Ascending aorta (tissue), 2 donors: Measurements from ENCODE around the gene CSTB. TPM values are rescaled to one million over a fixed set of nuclear protein-coding genes. Genes with fewer than 3 reads are reported as not detected.
A peak's percentile ranks its signal among the peaks of the same experiment; 100 is the strongest.
"Not testable (repeated sequence)": the region's sequence is repeated elsewhere in the genome, so short reads cannot be mapped to it uniquely, and the experiment has no call there.

ENCODE experiments used
- DNase-seq, 2 donors: peaks; one replicate each; pipeline ENCODE4 v3.0.0-alpha.2; 2019; ENCODE audit warnings: low spot score in 2 of 2
- H3K27ac ChIP-seq, 2 donors: fragments of 200-600 bp; sonication (generic); one replicate each; pipeline ENCODE4 v1.5.1; 2016 to 2017; ENCODE audit warnings: mild to moderate bottlenecking in 1 of 2
- H3K27me3 ChIP-seq: fragments of 200-600 bp; sonication (generic); one replicate; pipeline ENCODE4 v1.5.1; 2017
- H3K36me3 ChIP-seq, 2 donors: fragments of 200-600 bp; sonication (generic); one replicate each; pipeline ENCODE4 v1.5.1; 2016
- H3K4me1 ChIP-seq, 2 donors: fragments of 200-600 bp; sonication (generic); one replicate each; pipeline ENCODE4 v1.5.1; 2016 to 2017; ENCODE audit warnings: mild to moderate bottlenecking in 1 of 2
- H3K4me3 ChIP-seq, 2 donors: fragments of 200-600 bp; sonication (generic); one replicate each; pipeline ENCODE4 v1.5.1; 2016 to 2017; ENCODE audit warnings: mild to moderate bottlenecking in 1 of 2
- H3K9me3 ChIP-seq, 2 donors: fragments of 200-600 bp; sonication (generic); one replicate each; pipeline ENCODE4 v1.5.1; 2016
- CTCF ChIP-seq, 3 experiments: fragments of 200-600 bp in 2 of 3; fragments of 450-650 bp in 1 of 3; sonication (generic) in 2 of 3; IDR thresholded peaks; one replicate each; pipeline ENCODE4 v1.5.1; 2016 to 2019; ENCODE audit warnings: antibody characterized with exemption in 3 of 3, mild to moderate bottlenecking in 1 of 3, moderate library complexity in 1 of 3
- intact Hi-C: fragments of 100-400 bp; cut with DNase I; formaldehyde crosslinking; loops from one replicate; pipeline ENCODE4 v1.15.1; 2023
- total RNA-seq: library from RNA; depleted of rRNA; stranded (reverse); fragments of >200 nt; gene quantifications from one replicate; pipeline ENCODE4 v1.1.0, GENCODE V29; 2016

Gene CSTB
- total RNA-seq = 8.7 TPM

GRCh38 chr21:43775795-43776430, at the start of gene CSTB:
TSS of gene CSTB (minus strand) at chr21:43776308. CDS start at chr21:43776269, 39 bp downstream.
- intact Hi-C loops = loop anchor here (1.0 to 5.0 kb wide), 4 partner anchors 13 to 117 kb away; partner anchors contain the start of genes HSF2BP, RRP1 and RRP1B
- H3K4me1 ChIP-seq = peaks cover 0 to 12% of the 10 kb centered on the region in 2 donors
- H3K27me3 ChIP-seq = no peaks in the 10 kb centered on the region
- peaks cover 17 to 24% of the 10 kb centered on the region in 2 donors for H3K36me3 ChIP-seq
- H3K27ac ChIP-seq = peak within 1 kb of the TSS; percentile 88 to 93
- H3K9me3 ChIP-seq = no peaks in the 10 kb centered on the region
- DNase-seq = peak; percentile 47 to 86
- peak within 1 kb of the TSS; percentile 79 for H3K4me3 ChIP-seq
- no peak for TF ChIP-seq CTCF (IDR thresholded peaks at IDR 0.05)

GRCh38 chr21:43825242-43825935, 49.3 kb upstream of the CSTB start:
- DNase-seq = no peak

GRCh38 chr21:43824333-43825241, 48.5 kb upstream of the CSTB start:
- Histone ChIP-seq H3K4me3 (no peak overlapping the region), H3K36me3 (no peaks in the 10 kb centered on the region), H3K9me3 (no peaks in the 10 kb centered on the region), H3K27ac (no peak overlapping the region), H3K27me3 (no peaks in the 10 kb centered on the region), H3K4me1 (no peaks in the 10 kb centered on the region)
- DNase-seq = no peak
- TF ChIP-seq CTCF (IDR thresholded peaks at IDR 0.05) = no peak
- intact Hi-C loops = no loop called here

More at GRCh38 chr21:43825242-43825935, 49.3 kb upstream of the CSTB start:
- no peaks in the 10 kb centered on the region for H3K9me3 ChIP-seq
- no peaks in the 10 kb centered on the region for H3K27me3 ChIP-seq
- H3K27ac ChIP-seq = no peak overlapping the region
- no peaks in the 10 kb centered on the region for H3K36me3 ChIP-seq
- no peak for TF ChIP-seq CTCF (IDR thresholded peaks at IDR 0.05)
- intact Hi-C loops = no loop called here
- no peaks in the 10 kb centered on the region for H3K4me1 ChIP-seq
- H3K4me3 ChIP-seq = no peak overlapping the region

GRCh38 chr21:43822741-43823140, 46.6 kb upstream of the CSTB start:
- H3K27me3 ChIP-seq, H3K4me3 ChIP-seq, H3K4me1 ChIP-seq, DNase-seq, H3K9me3 ChIP-seq, intact Hi-C loops, H3K27ac ChIP-seq, H3K36me3 ChIP-seq: not testable (repeated sequence)

- H3K27me3 ChIP-seq, H3K4me3 ChIP-seq, intact Hi-C loops, DNase-seq, H3K9me3 ChIP-seq, H3K27ac ChIP-seq, H3K4me1 ChIP-seq, H3K36me3 ChIP-seq: not testable (repeated sequence)
Measured at GRCh38 chr21:43822166-43822565, 46.1 kb upstream of the CSTB start.

GRCh38 chr21:43820466-43820865, 44.4 kb upstream of the CSTB start:
- H3K4me3 ChIP-seq = no peak overlapping the region
- no peaks in the 10 kb centered on the region for H3K4me1 ChIP-seq
- intact Hi-C loops = no loop called here
- DNase-seq = no peak
- TF ChIP-seq CTCF (IDR thresholded peaks at IDR 0.05) = no peak
- H3K27ac ChIP-seq = no peak overlapping the region
- no peaks in the 10 kb centered on the region for H3K9me3 ChIP-seq
- no peaks in the 10 kb centered on the region for H3K27me3 ChIP-seq
- H3K36me3 ChIP-seq = no peaks in the 10 kb centered on the region
